C4-2B (cell line): ENCODE results near the gene PKHD1.

Experiments used
- CTCF ChIP-seq: fragments of 450-650 bp; conservative IDR thresholded peaks from 2 replicates; pipeline ENCODE4 v1.5.1; 2017; ENCODE audit warnings: mild to moderate bottlenecking
- ZFX ChIP-seq: fragments of 450-650 bp; IDR thresholded peaks from 2 replicates; pipeline ENCODE4 v1.6.1; 2017

- no peak for TF ChIP-seq CTCF
- no peak for TF ChIP-seq ZFX
Observed at GRCh38 chr6:52115891-52116604, 28.6 kb upstream of the PKHD1 start.
